Fibroblast of upper back skin (primary cell): ENCODE measurements around the gene KISS1.

ENCODE experiments used
- DNase-seq: peaks from one replicate; pipeline ENCODE4 v3.0.0-alpha.2; 2013

KISS1 gene

DNA sequence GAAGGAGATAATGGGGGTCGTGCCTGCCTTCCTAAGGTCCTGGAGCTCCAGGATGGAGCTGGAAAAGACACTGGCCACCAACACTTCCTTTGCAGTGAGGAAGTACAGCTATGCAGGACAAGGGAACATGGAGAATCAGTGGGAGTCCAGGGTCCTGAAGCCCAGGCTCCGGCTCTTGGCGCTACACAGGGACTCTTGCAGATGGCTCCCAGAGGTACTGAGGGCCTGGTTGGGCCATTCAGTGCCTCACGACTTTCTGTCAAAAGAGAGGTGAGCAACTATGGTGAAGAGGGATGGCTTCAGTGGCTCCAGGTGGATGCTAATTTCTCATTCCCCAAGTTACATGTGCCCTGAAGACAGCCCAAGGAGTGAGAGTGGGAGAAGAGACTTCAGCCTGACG, 42.6 kb downstream of the KISS1 start:
- no peak for DNase-seq

DNA sequence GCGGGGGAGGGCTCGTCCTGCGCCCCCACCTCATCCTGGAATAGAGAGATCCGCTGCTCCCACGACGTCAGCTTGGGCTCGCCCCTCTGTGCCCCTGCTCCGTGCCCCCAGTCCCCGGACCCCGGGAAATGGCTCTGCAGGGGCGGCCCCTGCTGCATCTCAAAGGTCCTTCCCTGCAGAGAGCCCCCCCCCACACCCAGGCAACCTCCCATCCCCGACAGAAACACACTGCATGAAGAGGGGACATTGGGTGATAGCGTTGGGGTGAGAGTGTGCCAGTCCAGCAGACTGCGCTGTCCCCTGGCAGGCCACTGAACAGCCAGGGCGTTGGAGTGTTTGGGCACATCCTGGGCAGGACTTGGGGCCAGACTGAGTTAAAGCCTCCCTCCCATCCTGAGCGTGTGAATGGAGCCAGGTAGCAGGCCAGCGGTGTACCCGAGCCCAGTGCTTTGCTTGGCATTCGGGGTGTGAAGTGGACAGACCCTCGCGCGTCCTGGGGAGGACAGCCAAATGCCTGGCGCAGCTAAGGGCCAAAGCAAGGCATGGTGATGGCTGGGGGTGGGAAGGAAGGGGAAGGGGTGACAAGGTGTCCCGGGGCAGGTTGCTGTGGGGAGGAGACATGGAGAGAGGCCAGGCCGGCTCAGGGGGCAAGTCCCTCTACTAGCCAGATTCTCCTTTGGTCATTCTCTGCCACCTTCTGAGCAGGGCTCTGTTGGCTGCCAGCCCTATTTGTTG, 43.8 kb downstream of the KISS1 start:
- no peak for DNase-seq

GRCh38 chr1:204151552-204152309, 44.6 kb downstream of the KISS1 start, which contains the start of gene ETNK2:
Gene ETNK2, minus strand, starts transcription at chr1:204152044. Its CDS starts 192 bp downstream, at chr1:204151852.
- DNase-seq, result peak; percentile 51

GRCh38 chr1:204150702-204151551, 45.4 kb downstream of the KISS1 start:
- no peak for DNase-seq

DNA sequence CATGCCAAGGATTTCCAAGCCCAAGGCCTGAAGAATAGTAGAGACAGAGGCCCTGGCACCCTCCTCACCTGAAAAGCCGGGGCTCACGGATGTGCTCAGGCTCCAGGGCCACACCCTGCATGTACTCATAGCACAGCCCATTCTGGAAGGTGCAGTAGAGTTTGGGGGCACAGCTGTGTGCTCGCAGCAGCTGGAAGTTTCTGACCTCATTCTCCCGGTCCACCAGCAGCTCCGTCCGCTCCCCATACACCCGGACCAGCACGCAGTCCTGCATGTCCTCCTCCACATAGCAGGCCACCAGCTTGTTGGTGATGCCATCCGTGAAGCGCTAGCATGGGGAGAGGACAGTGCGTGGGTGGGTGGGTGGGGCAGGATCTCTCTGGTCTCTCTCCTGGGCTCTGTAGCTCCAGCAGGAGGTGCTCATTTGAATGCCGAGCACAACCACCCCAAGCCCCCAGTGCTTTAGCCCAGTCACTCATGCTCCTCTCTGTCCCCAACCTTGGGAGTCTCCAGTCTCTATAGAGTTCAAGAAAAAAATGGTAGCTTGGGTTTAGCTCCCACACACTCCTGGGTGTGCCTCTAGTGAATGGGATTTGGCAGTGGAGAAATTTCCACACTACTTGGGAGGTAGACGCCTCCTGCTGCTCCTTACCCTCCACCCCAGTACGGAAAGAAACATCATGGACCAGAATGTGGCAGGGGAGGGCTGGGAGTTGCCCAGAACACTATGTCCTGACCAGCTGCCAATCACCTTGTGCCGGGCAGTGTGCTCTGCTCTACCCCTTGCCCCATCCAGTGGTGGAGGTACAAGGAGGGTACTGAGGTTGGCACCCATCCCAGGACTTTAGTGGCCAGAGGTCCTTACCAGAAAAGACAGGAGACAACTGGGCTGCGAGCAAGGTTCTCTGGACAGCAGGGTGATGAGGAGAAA, 46.4 kb downstream of the KISS1 start:
- DNase-seq, result no peak

- no peak for DNase-seq
Measured at GRCh38 chr1:204149107-204149506, 47.2 kb downstream of the KISS1 start.

DNA sequence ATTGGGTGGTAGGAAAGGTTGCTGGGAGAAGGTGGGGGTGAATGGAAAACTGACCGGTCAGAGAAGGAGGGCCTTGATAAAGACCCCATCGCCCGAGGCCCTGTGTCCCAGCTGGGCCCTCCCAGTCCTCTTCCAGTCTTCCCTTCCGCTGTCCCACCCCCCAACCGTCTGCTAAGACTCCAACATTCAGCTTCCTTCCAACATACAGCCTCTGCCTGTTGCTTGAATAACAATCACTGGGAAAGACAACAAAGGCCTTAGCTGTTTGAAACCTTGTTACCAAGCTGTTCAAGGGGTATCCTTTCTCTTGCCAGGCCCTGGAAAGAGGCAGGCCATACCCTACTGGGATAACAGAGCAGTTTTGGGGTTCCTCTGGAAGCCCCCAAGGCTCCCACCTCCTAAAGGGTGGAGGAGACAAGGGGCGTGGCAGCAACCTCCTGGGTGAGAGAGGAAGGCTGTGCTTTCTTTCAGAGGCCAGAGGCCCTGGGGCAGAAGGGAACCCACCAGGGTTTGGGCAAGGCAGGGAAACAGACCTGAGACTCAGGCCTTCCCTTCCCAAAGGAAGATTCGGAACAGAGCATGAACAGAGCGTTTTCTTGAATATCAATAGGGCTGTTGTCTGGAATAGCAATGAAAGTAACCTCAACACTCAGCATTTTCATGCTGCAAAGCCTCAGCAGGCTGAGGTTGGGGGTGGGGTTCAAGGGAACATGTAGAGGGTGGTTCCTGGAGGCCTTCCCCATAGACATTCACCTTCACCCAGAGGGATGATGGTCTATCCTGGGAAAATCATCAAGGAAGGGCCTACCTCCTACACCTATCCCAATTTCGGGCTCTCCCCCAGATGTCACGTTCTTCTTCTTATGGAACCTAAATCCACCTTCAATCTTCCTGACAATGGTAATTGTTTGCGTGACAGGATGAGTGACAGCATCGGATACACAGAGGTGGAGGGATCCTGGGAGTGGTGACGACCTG, 48.6 kb downstream of the KISS1 start:
- DNase-seq, result no peak

GRCh38 chr1:204146965-204147364, 49.3 kb downstream of the KISS1 start:
- DNase-seq, result no peak

- no peak for DNase-seq
Measured at GRCh38 chr1:204146309-204146708, 50.0 kb downstream of the KISS1 start.

GRCh38 chr1:204145033-204145504, 51.2 kb downstream of the KISS1 start:
- no peak for DNase-seq

DNA sequence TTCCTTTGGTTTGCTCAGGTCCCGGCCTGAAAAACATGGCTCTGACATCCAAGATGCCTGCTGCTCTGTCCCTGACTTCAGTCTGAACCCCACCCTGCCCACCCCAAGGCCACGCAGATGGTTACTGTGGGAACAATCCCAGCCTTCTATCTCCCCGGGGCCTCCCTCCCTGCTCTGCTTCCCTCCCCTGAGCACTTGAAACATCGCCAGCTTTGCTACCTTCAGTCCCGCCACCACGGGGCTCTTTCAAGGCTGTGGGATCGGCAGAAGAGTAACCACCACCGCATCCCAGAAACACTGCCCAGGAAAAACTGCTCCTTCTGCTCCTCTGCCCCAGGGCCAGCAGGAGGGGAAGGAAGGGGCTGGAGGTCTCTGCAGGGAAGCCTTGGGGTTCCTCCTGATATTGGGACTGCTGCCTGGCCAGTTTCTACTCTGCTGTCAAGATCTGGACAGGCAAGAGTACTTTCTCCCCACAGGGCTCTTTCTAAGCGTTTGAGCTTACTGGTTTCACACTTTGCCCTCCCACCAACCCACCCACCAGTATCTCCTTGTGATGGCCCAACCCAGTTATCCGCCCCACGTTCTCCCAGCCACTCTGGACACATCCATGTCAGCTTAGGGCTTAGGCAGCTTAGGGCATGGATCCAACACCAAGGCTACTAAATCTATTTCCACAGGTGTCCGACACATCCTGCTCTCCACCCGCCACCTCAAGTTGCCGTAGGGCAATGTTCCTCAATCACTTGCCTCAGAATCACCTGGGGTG, 52.8 kb downstream of the KISS1 start:
- no peak for DNase-seq

- no peak for DNase-seq
Measured at GRCh38 chr1:204142032-204142974, 54.0 kb downstream of the KISS1 start.

- no peak for DNase-seq
Measured at GRCh38 chr1:204141131-204141530, 55.2 kb downstream of the KISS1 start.
